ENCODE results near the gene GPR157.
A peak's percentile ranks its signal among the peaks of the same experiment; 100 is the strongest.

The GPR157 gene, protein sequence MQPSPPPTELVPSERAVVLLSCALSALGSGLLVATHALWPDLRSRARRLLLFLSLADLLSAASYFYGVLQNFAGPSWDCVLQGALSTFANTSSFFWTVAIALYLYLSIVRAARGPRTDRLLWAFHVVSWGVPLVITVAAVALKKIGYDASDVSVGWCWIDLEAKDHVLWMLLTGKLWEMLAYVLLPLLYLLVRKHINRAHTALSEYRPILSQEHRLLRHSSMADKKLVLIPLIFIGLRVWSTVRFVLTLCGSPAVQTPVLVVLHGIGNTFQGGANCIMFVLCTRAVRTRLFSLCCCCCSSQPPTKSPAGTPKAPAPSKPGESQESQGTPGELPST

DNA sequence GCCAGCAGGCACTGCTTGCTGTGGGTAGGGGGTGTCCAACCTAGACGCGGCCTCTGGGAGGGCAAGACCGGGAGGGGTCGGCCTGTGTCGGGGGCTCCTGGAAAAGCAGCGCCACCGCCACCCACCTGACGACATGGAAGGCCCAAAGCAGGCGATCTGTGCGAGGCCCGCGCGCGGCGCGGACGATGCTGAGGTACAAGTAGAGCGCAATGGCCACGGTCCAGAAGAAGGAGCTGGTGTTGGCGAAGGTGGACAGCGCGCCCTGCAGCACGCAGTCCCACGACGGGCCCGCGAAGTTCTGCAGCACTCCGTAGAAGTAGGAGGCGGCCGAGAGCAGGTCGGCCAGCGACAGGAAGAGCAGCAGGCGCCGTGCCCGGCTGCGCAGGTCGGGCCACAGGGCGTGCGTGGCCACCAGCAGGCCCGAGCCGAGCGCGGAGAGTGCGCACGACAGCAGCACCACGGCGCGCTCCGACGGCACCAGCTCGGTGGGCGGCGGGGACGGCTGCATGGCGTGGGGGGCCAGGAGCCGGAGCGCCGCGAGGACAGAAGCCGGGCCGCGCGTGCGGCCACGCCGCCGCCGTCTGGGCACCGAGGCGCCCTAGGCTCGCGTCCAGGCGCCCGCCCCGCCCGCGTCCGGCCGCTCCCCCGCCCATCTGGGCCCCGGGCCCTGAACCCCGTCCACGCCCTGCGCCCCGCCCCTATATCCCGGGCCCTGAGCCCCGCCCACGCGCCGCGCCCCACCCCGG lies at the start of gene GPR157:
Gene GPR157, minus strand, starts transcription at position 583 of the 746 bp plus-strand sequence. Its CDS starts 75 bp downstream, at position 508.
- in situ Hi-C loops (cut with MboI; ENCODE audit: low pct_unique_long_range_greater_than_20kb, low sequenced_read_pairs, unreplicated experiment) = no loop called here
- TF ChIP-seq, protein P1, sequence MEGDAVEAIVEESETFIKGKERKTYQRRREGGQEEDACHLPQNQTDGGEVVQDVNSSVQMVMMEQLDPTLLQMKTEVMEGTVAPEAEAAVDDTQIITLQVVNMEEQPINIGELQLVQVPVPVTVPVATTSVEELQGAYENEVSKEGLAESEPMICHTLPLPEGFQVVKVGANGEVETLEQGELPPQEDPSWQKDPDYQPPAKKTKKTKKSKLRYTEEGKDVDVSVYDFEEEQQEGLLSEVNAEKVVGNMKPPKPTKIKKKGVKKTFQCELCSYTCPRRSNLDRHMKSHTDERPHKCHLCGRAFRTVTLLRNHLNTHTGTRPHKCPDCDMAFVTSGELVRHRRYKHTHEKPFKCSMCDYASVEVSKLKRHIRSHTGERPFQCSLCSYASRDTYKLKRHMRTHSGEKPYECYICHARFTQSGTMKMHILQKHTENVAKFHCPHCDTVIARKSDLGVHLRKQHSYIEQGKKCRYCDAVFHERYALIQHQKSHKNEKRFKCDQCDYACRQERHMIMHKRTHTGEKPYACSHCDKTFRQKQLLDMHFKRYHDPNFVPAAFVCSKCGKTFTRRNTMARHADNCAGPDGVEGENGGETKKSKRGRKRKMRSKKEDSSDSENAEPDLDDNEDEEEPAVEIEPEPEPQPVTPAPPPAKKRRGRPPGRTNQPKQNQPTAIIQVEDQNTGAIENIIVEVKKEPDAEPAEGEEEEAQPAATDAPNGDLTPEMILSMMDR (IDR thresholded peaks at IDR 0.05; ENCODE audit: extremely low read depth, insufficient read depth, missing control alignments) = no peak
- peak; percentile 99 for DNase-seq (ENCODE audit: low spot score)

DNA sequence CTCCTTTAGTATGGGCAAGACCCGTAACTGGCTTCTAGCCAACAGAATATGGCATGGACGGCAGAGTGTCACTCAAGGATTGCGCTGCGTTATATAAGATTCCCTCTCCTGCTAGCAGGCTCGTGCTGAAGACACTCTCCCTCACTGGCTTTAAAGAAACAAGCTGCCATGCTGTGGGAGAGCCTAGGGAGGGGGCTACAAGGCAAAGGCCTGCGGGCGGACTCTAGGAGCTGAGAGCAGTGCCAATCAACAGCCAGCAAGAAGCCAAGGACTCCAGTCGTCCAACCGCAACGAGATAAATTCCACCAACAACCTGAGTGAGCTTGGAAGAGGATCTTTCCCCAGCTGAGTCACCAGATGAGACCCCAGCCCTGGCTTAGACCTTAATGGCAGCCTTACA lies 45.9 kb upstream of the GPR157 start:
- in situ Hi-C loops (cut with MboI; ENCODE audit: low pct_unique_long_range_greater_than_20kb, low sequenced_read_pairs, unreplicated experiment) = no loop called here
- DNase-seq (ENCODE audit: low spot score) = no peak
- TF ChIP-seq, protein P1 (IDR thresholded peaks at IDR 0.05; ENCODE audit: extremely low read depth, insufficient read depth, missing control alignments) = no peak

DNA sequence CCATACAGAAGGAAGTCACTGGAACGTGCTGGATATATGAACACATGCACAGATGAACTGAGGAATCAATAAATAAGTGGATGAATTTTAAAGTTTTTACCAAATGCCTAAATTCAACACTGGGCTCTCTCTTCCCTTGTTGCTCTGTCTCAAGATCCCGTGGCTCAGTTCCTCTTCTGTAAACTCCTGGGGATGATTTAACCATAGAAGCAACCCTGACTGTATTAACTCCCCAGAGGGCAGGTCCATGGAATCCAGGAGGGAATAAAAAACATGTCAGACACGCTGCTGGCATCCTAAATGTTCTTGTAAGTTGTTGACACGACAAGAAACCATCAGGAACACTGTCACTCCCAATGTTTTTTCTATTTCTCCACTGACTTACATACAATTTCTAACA lies 45.3 kb upstream of the GPR157 start:
- no peak for DNase-seq (ENCODE audit: low spot score)
- TF ChIP-seq, protein P1 (IDR thresholded peaks at IDR 0.05; ENCODE audit: extremely low read depth, insufficient read depth, missing control alignments) = no peak
- in situ Hi-C loops (cut with MboI; ENCODE audit: low pct_unique_long_range_greater_than_20kb, low sequenced_read_pairs, unreplicated experiment) = no loop called here

DNA sequence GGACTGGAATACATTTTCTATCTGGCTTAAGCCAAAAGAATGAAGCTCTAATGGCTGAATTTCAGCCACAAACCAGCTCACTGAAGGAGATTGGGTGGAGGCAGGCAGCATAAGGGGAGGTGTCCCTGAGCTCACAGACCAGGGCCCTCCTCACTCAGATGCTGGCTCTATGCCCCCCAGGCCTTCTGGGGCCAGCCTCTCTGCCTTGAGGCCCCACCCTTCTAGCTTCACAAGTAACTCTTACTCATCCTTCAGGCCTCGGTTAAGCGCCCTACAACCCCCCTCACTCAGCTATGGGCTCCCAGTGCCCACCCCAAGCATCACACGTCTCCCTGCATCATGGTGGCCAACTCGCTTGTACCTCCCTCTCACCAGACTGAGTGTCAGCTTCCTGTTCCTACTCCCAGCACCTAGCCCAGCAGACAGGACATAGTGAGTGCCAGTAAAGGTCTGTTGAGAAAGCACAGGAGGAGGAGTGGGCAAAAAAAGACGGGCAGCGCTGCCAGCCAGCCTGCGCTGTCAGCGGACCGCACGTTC lies 40.8 kb upstream of the GPR157 start:
- no peak for DNase-seq (ENCODE audit: low spot score)
- TF ChIP-seq, protein P1 (IDR thresholded peaks at IDR 0.05; ENCODE audit: extremely low read depth, insufficient read depth, missing control alignments) = no peak
- in situ Hi-C loops (cut with MboI; ENCODE audit: low pct_unique_long_range_greater_than_20kb, low sequenced_read_pairs, unreplicated experiment) = no loop called here

DNA sequence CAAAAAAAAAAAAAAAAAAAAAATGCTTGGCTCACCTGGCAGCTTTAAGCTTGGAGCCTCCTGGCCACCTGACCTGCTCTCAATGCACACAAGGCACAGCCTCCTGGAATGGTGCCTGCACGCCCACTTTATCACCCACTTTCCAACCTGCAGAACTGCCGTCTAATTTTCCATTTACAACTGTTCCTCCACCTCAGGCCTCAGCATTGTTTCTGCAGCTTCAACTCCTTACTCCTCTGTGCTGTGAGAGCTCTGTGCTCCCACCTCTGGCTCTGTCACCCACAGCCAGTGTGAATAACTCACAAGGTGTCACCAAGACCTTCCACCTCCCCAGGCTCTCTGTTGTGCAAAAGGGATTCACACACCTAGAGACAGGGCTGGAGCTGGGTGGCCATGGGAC lies 38.7 kb upstream of the GPR157 start:
- in situ Hi-C loops (cut with MboI; ENCODE audit: low pct_unique_long_range_greater_than_20kb, low sequenced_read_pairs, unreplicated experiment) = no loop called here
- TF ChIP-seq, protein P1 (IDR thresholded peaks at IDR 0.05; ENCODE audit: extremely low read depth, insufficient read depth, missing control alignments) = no peak
- no peak for DNase-seq (ENCODE audit: low spot score)

DNA sequence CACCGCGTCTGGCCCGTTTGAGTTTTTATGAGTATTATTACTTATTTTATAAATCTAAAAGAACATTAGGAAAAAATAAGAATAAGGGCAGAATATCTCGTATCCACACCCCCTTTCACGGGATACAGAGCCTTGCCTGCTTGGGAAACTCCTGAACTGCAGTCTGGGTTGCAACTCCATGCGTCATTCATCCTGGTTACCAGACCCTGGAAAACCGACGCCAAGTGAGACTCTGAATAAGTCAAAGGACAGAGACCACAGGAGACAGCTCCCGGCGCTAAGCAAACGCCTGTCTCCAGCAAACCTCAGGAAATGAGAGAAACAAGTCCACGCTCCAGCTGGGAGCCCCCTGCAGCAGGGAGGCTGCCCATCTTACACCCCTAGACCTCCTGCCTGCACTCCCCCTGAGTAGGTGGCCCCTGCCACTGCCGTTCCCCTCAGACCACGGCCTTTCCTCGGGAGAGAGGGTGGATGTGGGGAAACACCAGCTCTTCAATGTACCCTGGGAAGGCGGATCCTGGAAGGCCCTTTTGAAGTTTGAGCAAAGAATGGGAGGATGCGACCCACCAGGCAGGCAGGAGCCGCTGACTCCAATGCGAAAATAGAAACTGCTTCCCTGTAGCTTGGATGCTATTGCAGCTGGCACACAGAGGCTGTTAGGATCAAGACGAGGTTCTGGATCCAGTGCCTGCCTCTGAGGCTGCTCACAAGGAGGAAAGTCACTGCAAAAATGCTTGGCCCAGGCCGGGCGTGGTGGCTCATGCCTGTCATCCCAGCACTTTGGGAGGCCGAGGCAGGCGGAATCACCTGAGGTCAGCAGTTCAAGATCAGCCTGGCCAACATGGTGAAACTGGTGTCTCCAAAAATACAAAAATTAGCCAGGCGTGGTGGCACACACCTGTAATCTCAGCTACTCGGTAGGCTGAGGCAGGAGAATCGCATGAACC lies 37.7 kb upstream of the GPR157 start:
- DNase-seq (ENCODE audit: low spot score) = no peak
- in situ Hi-C loops (cut with MboI; ENCODE audit: low pct_unique_long_range_greater_than_20kb, low sequenced_read_pairs, unreplicated experiment) = no loop called here
- TF ChIP-seq, protein P1 (IDR thresholded peaks at IDR 0.05; ENCODE audit: extremely low read depth, insufficient read depth, missing control alignments) = no peak
